Measurements from ENCODE around the gene CRYBA2.

The CRYBA2 gene

GRCh38 chr2:218993345-218994315 lies at the start of gene CRYBA2:
Gene CRYBA2, minus strand, starts transcription at chr2:218993422. Its CDS starts 246 bp downstream, at chr2:218993176.
- DNase-seq (ENCODE audit: low read depth, low spot score): no peak

- DNase-seq (ENCODE audit: low read depth, low spot score): no peak
Observed at GRCh38 chr2:219042750-219043149, 49.5 kb upstream of the CRYBA2 start.

- no peak for DNase-seq (ENCODE audit: low read depth, low spot score)
Observed at GRCh38 chr2:219042157-219042556, 48.9 kb upstream of the CRYBA2 start.

- no peak for DNase-seq (ENCODE audit: low read depth, low spot score)
Observed at GRCh38 chr2:219041252-219041651, 48.0 kb upstream of the CRYBA2 start, which contains the start of gene CFAP65. Gene CFAP65, minus strand, starts transcription at chr2:219041516. Its CDS starts 2,468 bp downstream, at chr2:219039048.

GRCh38 chr2:219038600-219038999 lies 45.4 kb upstream of the CRYBA2 start:
- no peak for DNase-seq (ENCODE audit: low read depth, low spot score)

- no peak for DNase-seq (ENCODE audit: low read depth, low spot score)
Observed at GRCh38 chr2:219037783-219038499, 44.7 kb upstream of the CRYBA2 start.

- no peak for DNase-seq (ENCODE audit: low read depth, low spot score)
Observed at GRCh38 chr2:219035942-219036341, 42.7 kb upstream of the CRYBA2 start.

GRCh38 chr2:219034823-219035222 lies 41.6 kb upstream of the CRYBA2 start:
- DNase-seq (ENCODE audit: low read depth, low spot score): no peak

- no peak for DNase-seq (ENCODE audit: low read depth, low spot score)
Observed at GRCh38 chr2:219032051-219032745, 39.0 kb upstream of the CRYBA2 start.

- no peak for DNase-seq (ENCODE audit: low read depth, low spot score)
Observed at GRCh38 chr2:219031005-219031738, 38.0 kb upstream of the CRYBA2 start.

GRCh38 chr2:219030177-219030940 lies 37.1 kb upstream of the CRYBA2 start:
- no peak for DNase-seq (ENCODE audit: low read depth, low spot score)

- peak; percentile 64 for DNase-seq (ENCODE audit: low read depth, low spot score)
Observed at GRCh38 chr2:219029829-219030165, 36.6 kb upstream of the CRYBA2 start.

GRCh38 chr2:219028996-219029828 lies 36.0 kb upstream of the CRYBA2 start:
- no peak for DNase-seq (ENCODE audit: low read depth, low spot score)

- no peak for DNase-seq (ENCODE audit: low read depth, low spot score)
Observed at GRCh38 chr2:219028141-219028540, 34.9 kb upstream of the CRYBA2 start.

GRCh38 chr2:219027511-219028055 lies 34.4 kb upstream of the CRYBA2 start:
- no peak for DNase-seq (ENCODE audit: low read depth, low spot score)

GRCh38 chr2:219026946-219027345 lies 33.7 kb upstream of the CRYBA2 start:
- DNase-seq (ENCODE audit: low read depth, low spot score): no peak

- no peak for DNase-seq (ENCODE audit: low read depth, low spot score)
Observed at GRCh38 chr2:219025637-219026585, 32.7 kb upstream of the CRYBA2 start.

- DNase-seq (ENCODE audit: low read depth, low spot score): no peak
Observed at GRCh38 chr2:219024059-219024458, 30.8 kb upstream of the CRYBA2 start.

Data from activated CD4-positive, CD25-positive, alpha-beta regulatory T cell treated with anti-CD3 and anti-CD28 coated beads, Interleukin-2, amount 50 U/mL, for 16 hours (primary cell).